Loucy (cell line): Measurements from ENCODE around the gene EXOSC7.

ENCODE experiments used
- CTCF ChIP-seq: fragments of 200-600 bp; sonication (generic); conservative IDR thresholded peaks from 2 replicates; pipeline ENCODE4 v1.5.1; 2014; ENCODE audit warnings: mild to moderate bottlenecking, antibody characterized with exemption, low read length
- EZH2phosphoT487 ChIP-seq: fragments of 200-600 bp; IDR thresholded peaks from 2 replicates; pipeline ENCODE4 v1.6.1; 2018; ENCODE audit warnings: antibody characterized with exemption, mild to moderate bottlenecking, moderate library complexity, borderline replicate concordance

DNA sequence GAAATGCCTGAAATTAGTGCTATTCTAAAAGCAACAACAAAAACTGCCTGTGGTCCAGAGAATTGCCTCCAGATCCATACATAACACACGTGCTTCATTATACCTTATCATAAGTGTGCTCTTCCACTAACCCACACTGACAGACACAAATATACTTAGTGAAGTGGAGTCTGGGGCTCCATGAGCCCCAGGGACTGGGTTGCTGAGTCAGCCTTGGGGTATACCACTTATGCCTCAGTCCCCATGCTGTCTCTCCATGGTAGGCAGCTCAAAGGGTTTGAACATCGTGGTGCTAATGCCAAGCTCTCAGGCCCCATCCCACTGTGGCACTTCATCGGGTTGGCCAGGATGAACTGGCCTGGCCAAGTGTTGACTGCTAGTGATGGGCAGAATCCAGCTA lies 10.9 kb upstream of the EXOSC7 start:
- TF ChIP-seq CTCF = no peak
- no peak for TF ChIP-seq EZH2phosphoT487
